Osteoblast (primary cell): Measurements from ENCODE around the gene DOC2B. TPM values are rescaled to one million over a fixed set of nuclear protein-coding genes. Genes with fewer than 3 reads are reported as not detected.

Experiments
- DNase-seq: peaks from one replicate; pipeline ENCODE4 v3.0.0; 2011; ENCODE audit warnings: low spot score, mixed read lengths; ENCODE audit not compliant: insufficient read length; ENCODE audit errors: missing footprints
- H2AFZ ChIP-seq: 2 replicates; pipeline ENCODE4 v1.6.0; 2011; ENCODE audit warnings: mild to moderate bottlenecking, low read length
- H3K27ac ChIP-seq: 2 replicates; pipeline ENCODE4 v1.5.1; 2011; ENCODE audit warnings: mild to moderate bottlenecking, low read depth, low read length, moderate library complexity
- H3K27me3 ChIP-seq: 2 replicates; pipeline ENCODE4 v1.6.0; 2012; ENCODE audit warnings: mild to moderate bottlenecking, control low read depth, inconsistent platforms, low read length, moderate library complexity; ENCODE audit not compliant: insufficient read depth
- H3K36me3 ChIP-seq: 2 replicates; pipeline ENCODE4 v1.5.1; 2011; ENCODE audit warnings: mild to moderate bottlenecking, low read length, control low read depth, moderate library complexity; ENCODE audit not compliant: insufficient read depth
- H3K4me1 ChIP-seq: 2 replicates; pipeline ENCODE4 v1.5.1; 2011; ENCODE audit warnings: mild to moderate bottlenecking, low read length, control low read depth, moderate library complexity; ENCODE audit not compliant: insufficient read depth
- H3K4me2 ChIP-seq: 2 replicates; pipeline ENCODE4 v1.6.0; 2011; ENCODE audit warnings: mild to moderate bottlenecking, low read length; ENCODE audit not compliant: insufficient read depth
- H3K4me3 ChIP-seq: fragments of 200-600 bp; sonication (generic); 3 replicates; pipeline ENCODE4 v1.5.1; 2012; ENCODE audit warnings: mild to moderate bottlenecking, low read length, inconsistent platforms; ENCODE audit not compliant: insufficient read depth
- H3K79me2 ChIP-seq: 2 replicates; pipeline ENCODE4 v1.6.0; 2012; ENCODE audit warnings: mild to moderate bottlenecking, low read length, control low read depth, inconsistent platforms; ENCODE audit not compliant: insufficient read depth
- H3K9me3 ChIP-seq: 2 replicates; pipeline ENCODE4 v1.5.1; 2011; ENCODE audit warnings: low read depth, low read length, control low read depth
- H4K20me1 ChIP-seq: 2 replicates; pipeline ENCODE4 v1.6.0; 2012; ENCODE audit warnings: mild to moderate bottlenecking, low read length, control low read depth; ENCODE audit not compliant: insufficient read depth
- CTCF ChIP-seq: IDR thresholded peaks from 2 replicates; pipeline ENCODE4 v1.5.1; 2011; ENCODE audit warnings: mild to moderate bottlenecking, low read depth, low read length, moderate library complexity; ENCODE audit errors: extremely low read depth
- total RNA-seq: library from RNA; depleted of rRNA; stranded (reverse); fragments of >200 nt; gene quantifications from 2 replicates; pipeline ENCODE4 v1.2.3, GENCODE V29; 2012

DOC2B gene
- total RNA-seq, 1 donor = not detected

DNA sequence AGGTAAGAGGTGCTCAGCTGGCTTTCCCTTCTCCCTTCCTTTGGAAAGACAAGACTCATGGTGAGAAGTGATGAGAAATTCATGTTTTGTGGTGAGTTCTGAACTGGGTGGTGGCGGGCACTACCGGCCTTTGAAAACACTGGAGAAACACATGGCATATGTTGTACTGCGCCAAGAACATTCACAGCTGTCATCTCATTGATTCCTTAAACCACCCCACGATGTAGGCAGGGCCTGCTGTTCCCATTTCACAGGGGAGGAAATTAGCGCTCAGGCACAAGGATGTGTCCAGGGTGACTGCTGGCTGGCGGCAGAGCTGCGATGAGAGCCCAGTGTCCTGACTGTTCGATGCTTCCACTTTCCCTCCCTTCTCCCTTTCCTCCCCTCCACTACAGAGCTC, 1.6 kb upstream of the DOC2B start:
- no peaks in the 10 kb centered on the region for H3K9me3 ChIP-seq
- H3K36me3 ChIP-seq = no peaks in the 10 kb centered on the region
- no peak overlapping the region for H3K4me2 ChIP-seq
- H3K27me3 ChIP-seq = peaks cover 55% of the 10 kb centered on the region
- H4K20me1 ChIP-seq = peaks cover 3% of the 10 kb centered on the region
- H2AFZ ChIP-seq = no peak overlapping the region
- TF ChIP-seq CTCF = no peak
- DNase-seq = no peak
- no peaks in the 10 kb centered on the region for H3K4me1 ChIP-seq
- H3K79me2 ChIP-seq = no peaks in the 10 kb centered on the region
- no peak overlapping the region for H3K4me3 ChIP-seq
- H3K27ac ChIP-seq = no peak overlapping the region

GRCh38 chr17:182050-182751, 751 bp upstream of the DOC2B start:
- no peaks in the 10 kb centered on the region for H3K79me2 ChIP-seq
- H4K20me1 ChIP-seq = peaks cover 3% of the 10 kb centered on the region
- H3K36me3 ChIP-seq = no peaks in the 10 kb centered on the region
- DNase-seq = no peak
- no peak overlapping the region for H2AFZ ChIP-seq
- H3K4me1 ChIP-seq = no peaks in the 10 kb centered on the region
- no peak overlapping the region for H3K27ac ChIP-seq
- no peak overlapping the region for H3K4me3 ChIP-seq
- H3K9me3 ChIP-seq = no peaks in the 10 kb centered on the region
- H3K27me3 ChIP-seq = peaks cover 61% of the 10 kb centered on the region
- no peak for TF ChIP-seq CTCF
- no peak overlapping the region for H3K4me2 ChIP-seq

DNA sequence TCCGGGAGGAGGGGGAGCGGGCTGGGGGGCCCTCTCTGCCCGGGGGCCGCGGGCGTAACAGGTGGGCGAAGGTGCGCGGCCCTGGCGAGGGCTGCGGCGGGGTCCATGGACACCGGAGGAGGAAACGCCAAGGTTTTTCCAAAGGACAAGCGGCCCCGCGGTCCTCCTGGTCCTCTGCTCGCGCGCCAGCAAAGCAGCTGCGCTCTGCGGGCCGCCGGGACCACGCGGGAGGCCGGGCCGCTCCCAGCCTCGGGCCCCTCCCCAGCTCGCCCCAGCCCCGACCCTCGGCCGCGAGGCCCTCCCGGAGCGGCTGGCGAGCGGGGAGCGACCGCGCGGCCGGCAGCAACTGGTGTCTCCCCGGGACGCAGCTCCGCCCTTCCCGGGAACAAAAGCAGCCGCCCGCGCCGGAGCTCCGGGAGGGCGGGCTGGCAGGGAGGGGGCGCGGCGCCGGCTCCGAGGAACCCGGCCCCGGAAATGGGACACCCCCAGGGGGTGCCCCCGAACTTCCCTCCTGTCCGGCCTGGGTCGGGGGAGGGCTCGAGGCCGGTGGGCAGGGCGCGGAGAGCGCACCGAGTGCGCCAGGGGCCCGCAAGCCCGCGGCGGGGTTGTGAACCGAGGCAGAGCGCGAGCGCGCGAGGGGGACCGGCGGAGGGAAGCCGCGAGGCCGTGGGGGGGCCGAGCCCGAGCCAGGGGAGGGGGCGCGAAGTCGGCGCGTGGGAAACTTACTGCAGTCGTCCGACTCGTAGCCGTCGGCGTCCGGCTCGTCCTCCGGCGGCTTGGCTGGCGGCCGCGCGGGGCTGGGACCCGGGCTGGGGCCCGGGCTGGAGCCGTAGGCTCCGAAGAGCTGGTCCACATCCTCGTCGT, 837 bp downstream of the DOC2B start:
- no peak for DNase-seq
- Histone ChIP-seq H3K36me3 (no peaks in the 10 kb centered on the region), H3K4me3 (no peak overlapping the region), H3K79me2 (no peaks in the 10 kb centered on the region), H3K9me3 (no peaks in the 10 kb centered on the region), H3K4me2 (no peak overlapping the region), H3K4me1 (no peaks in the 10 kb centered on the region), H4K20me1 (peaks cover 3% of the 10 kb centered on the region), H3K27me3 (peaks cover 61% of the 10 kb centered on the region), H2AFZ (no peak overlapping the region), H3K27ac (no peak overlapping the region)
- TF ChIP-seq CTCF = no peak

- H3K9me3 ChIP-seq = no peaks in the 10 kb centered on the region
- no peaks in the 10 kb centered on the region for H3K36me3 ChIP-seq
- peaks cover 3% of the 10 kb centered on the region for H4K20me1 ChIP-seq
- H3K4me3 ChIP-seq = no peak overlapping the region
- no peaks in the 10 kb centered on the region for H3K79me2 ChIP-seq
- TF ChIP-seq CTCF = no peak
- no peak overlapping the region for H2AFZ ChIP-seq
- no peak for DNase-seq
- peaks cover 54% of the 10 kb centered on the region for H3K27me3 ChIP-seq
- no peak overlapping the region for H3K27ac ChIP-seq
- H3K4me1 ChIP-seq = no peaks in the 10 kb centered on the region
- H3K4me2 ChIP-seq = no peak overlapping the region
Measured at GRCh38 chr17:179781-180380, 1.6 kb downstream of the DOC2B start.
